ENCODE measurements around the gene PRKCQ. TPM values are rescaled to one million over a fixed set of nuclear protein-coding genes. Genes with fewer than 3 reads are reported as not detected.

The PRKCQ gene
- total RNA-seq, 1 donor from 2014 or later, result 0.15 TPM

DNA sequence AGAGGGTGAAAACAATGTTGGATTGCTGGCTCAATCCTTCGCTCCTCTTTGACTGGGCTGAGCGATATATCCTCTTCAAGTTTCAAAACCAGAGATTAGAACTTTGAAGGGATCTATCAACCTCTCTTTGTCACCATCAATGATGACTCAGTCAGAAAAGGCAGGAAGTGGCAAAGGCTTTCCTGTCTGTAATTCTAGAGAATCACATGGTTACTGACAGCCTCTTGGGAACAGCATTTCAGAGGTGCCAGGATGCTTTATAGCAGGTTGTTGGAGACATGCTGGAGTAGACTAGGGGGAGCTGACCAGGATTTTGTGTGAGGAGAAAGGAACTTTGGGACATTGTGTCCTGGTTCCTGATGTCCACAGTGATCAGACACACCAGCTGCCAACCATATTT, 81.3 kb downstream of the PRKCQ start:
- no peaks in the 10 kb centered on the region for H3K36me3 Mint-ChIP-seq (ENCODE audit: low read depth)

DNA sequence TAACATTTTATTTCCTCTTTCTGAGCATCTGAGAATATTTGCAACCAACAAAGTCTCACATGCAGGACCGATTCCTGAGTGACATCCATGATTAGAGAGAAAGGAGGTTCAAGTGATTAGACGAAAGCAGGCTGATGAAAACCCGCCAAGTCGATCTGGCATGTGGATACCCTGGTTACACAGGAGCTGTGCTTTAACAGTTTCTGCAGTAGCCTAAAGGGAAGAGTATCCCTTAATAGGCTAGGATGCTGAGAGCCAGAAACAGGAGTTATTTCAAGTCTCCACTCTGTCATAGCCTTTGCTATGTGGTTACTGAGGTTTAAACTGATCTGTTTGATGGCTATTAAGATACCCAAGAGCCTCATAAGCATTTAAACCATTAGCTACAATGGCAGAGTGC, 82.5 kb downstream of the PRKCQ start:
- H3K9me3 Mint-ChIP-seq (ENCODE audit: low read depth), result no peaks in the 10 kb centered on the region
- TF ChIP-seq, protein P1, sequence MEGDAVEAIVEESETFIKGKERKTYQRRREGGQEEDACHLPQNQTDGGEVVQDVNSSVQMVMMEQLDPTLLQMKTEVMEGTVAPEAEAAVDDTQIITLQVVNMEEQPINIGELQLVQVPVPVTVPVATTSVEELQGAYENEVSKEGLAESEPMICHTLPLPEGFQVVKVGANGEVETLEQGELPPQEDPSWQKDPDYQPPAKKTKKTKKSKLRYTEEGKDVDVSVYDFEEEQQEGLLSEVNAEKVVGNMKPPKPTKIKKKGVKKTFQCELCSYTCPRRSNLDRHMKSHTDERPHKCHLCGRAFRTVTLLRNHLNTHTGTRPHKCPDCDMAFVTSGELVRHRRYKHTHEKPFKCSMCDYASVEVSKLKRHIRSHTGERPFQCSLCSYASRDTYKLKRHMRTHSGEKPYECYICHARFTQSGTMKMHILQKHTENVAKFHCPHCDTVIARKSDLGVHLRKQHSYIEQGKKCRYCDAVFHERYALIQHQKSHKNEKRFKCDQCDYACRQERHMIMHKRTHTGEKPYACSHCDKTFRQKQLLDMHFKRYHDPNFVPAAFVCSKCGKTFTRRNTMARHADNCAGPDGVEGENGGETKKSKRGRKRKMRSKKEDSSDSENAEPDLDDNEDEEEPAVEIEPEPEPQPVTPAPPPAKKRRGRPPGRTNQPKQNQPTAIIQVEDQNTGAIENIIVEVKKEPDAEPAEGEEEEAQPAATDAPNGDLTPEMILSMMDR (IDR thresholded peaks at IDR 0.05), result no peak
- DNase-seq (ENCODE audit: low spot score), result no peak
- no peak overlapping the region for H3K4me3 Mint-ChIP-seq (ENCODE audit: unreplicated experiment)
- H3K4me1 Mint-ChIP-seq (ENCODE audit: low read depth), result no peaks in the 10 kb centered on the region
- peaks cover 17% of the 10 kb centered on the region for H3K27me3 Mint-ChIP-seq (ENCODE audit: low read depth)
- no peaks in the 10 kb centered on the region for H3K36me3 Mint-ChIP-seq (ENCODE audit: low read depth)
- no peak overlapping the region for H3K27ac Mint-ChIP-seq (ENCODE audit: unreplicated experiment)

More for the DNA sequence above, 81.3 kb downstream of the PRKCQ start:
- Mint-ChIP-seq H3K9me3 (ENCODE audit: low read depth) (no peaks in the 10 kb centered on the region), H3K27me3 (ENCODE audit: low read depth) (peaks cover 23% of the 10 kb centered on the region), H3K4me1 (ENCODE audit: low read depth) (no peaks in the 10 kb centered on the region), H3K27ac (ENCODE audit: unreplicated experiment) (no peak overlapping the region), H3K4me3 (ENCODE audit: unreplicated experiment) (no peak overlapping the region)
- TF ChIP-seq, protein P1 (IDR thresholded peaks at IDR 0.05), result no peak
- DNase-seq (ENCODE audit: low spot score), result no peak

DNA sequence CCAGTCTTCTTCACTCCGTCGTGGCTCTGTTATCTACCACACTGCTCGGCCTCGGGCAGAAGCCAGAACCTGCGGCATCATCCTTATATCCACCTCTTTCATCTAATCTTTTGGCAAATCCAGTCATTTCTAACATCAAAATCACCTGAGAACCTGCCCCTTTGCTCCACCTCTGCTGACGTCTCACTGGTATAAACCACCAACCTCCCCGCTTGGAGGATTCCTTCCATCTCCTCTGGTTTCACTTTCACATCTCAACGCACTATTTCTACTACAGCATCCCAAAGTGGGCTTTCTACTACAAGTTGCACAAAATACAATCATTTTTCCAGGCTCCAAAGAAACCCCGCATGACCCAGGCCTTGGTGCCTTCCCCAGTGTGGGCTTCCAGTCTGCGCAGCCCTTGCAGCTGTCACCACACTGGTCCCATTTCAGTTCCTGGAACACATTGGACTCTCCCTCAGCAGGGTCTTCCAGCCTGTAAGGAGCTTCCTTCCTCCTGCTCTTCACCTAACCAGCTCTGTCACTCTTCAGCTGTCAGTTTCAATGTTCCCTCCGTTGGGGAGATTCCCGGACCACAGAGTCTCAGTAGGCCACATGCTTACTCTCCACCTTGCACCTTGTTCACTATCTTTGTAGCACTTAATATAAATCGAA, 85.0 kb downstream of the PRKCQ start:
- Mint-ChIP-seq H3K27ac (ENCODE audit: unreplicated experiment) (no peak overlapping the region), H3K4me3 (ENCODE audit: unreplicated experiment) (no peak overlapping the region)
- TF ChIP-seq, protein P1 (IDR thresholded peaks at IDR 0.05), result no peak

DNA sequence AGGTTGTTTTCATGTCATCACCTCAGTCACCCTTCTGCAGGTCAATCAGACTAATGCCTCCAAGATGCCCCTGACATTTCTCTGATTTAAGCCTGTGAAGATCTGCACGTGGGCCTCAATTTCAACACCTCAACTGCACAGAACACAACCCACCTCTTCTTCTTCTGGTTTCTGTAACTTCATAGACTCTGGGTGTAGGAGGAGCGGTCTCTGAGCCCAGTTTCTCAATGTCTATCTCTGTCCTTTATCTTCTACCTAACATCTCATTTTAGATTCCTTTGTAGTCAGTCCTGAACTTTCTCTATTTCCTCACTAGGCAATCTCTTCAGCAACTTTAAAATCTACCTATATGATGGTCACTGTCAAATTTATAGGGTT, 85.6 kb downstream of the PRKCQ start:
- TF ChIP-seq, protein P1 (IDR thresholded peaks at IDR 0.05), result no peak
- Mint-ChIP-seq H3K27me3 (ENCODE audit: low read depth) (peaks cover 15% of the 10 kb centered on the region), H3K9me3 (ENCODE audit: low read depth) (no peaks in the 10 kb centered on the region)

More for the DNA sequence above, 85.0 kb downstream of the PRKCQ start:
- Mint-ChIP-seq H3K4me1 (ENCODE audit: low read depth) (no peaks in the 10 kb centered on the region), H3K27me3 (ENCODE audit: low read depth) (peaks cover 13% of the 10 kb centered on the region), H3K9me3 (ENCODE audit: low read depth) (no peaks in the 10 kb centered on the region), H3K36me3 (ENCODE audit: low read depth) (no peaks in the 10 kb centered on the region)
- no peak for DNase-seq (ENCODE audit: low spot score)

DNA sequence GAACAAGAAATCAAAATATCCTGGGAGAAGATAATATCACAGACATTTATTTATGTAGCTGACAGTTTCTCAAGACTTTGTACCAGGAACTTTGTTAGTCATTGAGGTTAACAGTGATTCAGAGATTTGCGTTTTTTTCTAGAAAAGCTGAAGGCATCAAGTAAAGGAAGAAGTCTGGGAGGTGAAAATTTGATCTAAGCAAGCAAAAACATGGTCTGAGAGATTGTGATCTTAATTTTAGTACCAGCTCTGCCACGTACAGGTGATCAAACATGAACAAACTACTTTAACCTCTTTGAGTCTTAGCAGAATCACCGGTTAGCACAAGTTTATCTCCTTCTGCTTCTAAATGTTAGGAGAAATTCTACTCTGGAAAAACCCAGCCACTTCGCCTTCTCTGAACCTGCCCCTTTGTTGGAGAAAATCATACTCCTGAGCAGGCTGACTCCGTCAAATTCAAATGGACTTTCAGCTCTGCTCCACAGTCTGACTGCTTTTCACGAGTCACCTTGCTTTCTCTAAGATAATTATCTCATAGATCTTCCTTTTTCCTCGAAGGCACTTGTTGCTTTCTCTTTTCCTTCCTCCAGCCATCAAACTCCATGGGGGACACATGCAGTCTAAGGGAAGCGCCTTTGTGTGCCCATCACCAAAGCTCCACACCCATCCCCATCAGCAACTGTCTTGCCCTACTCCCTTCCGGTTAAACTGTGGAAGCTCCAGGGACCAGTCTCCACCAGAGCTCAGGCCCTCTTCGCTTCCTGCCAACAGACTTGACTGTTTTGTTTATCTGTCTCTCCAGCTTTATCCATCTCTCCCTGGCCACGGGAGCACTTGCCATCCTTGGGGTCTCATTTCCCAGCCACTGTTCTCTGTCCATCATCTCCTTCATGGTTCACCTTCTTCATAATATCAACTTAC, 86.3 kb downstream of the PRKCQ start:
- H3K27me3 Mint-ChIP-seq (ENCODE audit: low read depth), result peaks cover 16% of the 10 kb centered on the region
- H3K9me3 Mint-ChIP-seq (ENCODE audit: low read depth), result no peaks in the 10 kb centered on the region
- H3K4me1 Mint-ChIP-seq (ENCODE audit: low read depth), result no peaks in the 10 kb centered on the region
- H3K4me3 Mint-ChIP-seq (ENCODE audit: unreplicated experiment), result no peak overlapping the region
- no peak for DNase-seq (ENCODE audit: low spot score)
- no peak overlapping the region for H3K27ac Mint-ChIP-seq (ENCODE audit: unreplicated experiment)
- TF ChIP-seq, protein P1 (IDR thresholded peaks at IDR 0.05), result no peak
- H3K36me3 Mint-ChIP-seq (ENCODE audit: low read depth), result no peaks in the 10 kb centered on the region

More for the DNA sequence above, 85.6 kb downstream of the PRKCQ start:
- DNase-seq (ENCODE audit: low spot score), result no peak
- Mint-ChIP-seq H3K36me3 (ENCODE audit: low read depth) (no peaks in the 10 kb centered on the region), H3K4me3 (ENCODE audit: unreplicated experiment) (no peak overlapping the region), H3K4me1 (ENCODE audit: low read depth) (no peaks in the 10 kb centered on the region), H3K27ac (ENCODE audit: unreplicated experiment) (no peak overlapping the region)

All from chondrocyte (in vitro differentiated cells).